H1 (cell line): ENCODE results near the gene FES. TPM values are rescaled to one million over a fixed set of nuclear protein-coding genes. Genes with fewer than 3 reads are reported as not detected.
A peak's percentile ranks its signal among the peaks of the same experiment; 100 is the strongest.

ENCODE experiments used
- BACH1 ChIP-seq: IDR thresholded peaks from 2 replicates; pipeline ENCODE4 v1.6.1; 2012; ENCODE audit warnings: low read length, improper control_type of control experiment
- CHD7 ChIP-seq: fragments of 300-600 bp; sonication (generic); IDR thresholded peaks from 2 replicates; pipeline ENCODE4 v1.7.1; 2012; ENCODE audit warnings: low read length, moderate library complexity, mild to moderate bottlenecking, inconsistent platforms; ENCODE audit not compliant: insufficient replicate concordance
- GTF2F1 ChIP-seq: IDR thresholded peaks from 2 replicates; pipeline ENCODE4 v1.6.1; 2012; ENCODE audit warnings: low read depth, low read length, improper control_type of control experiment, borderline replicate concordance
- JUND ChIP-seq: IDR thresholded peaks from 2 replicates; pipeline ENCODE4 v1.6.1; 2011; ENCODE audit warnings: mild to moderate bottlenecking, improper control_type of control experiment, low read length
- POLR2A ChIP-seq, 2 experiments: IDR thresholded peaks; 1 replicate in 1 of 2; 2 replicates in 1 of 2; pipeline ENCODE4 v1.6.1; 2011; ENCODE audit warnings: low read depth in 2 of 2, low read length in 2 of 2, mild to moderate bottlenecking in 2 of 2; ENCODE audit errors: control extremely low read depth in 1 of 2
- RFX5 ChIP-seq: IDR thresholded peaks from 2 replicates; pipeline ENCODE4 v1.6.1; 2011; ENCODE audit warnings: low read depth, low read length, improper control_type of control experiment, borderline replicate concordance
- RXRA ChIP-seq: IDR thresholded peaks from 2 replicates; pipeline ENCODE4 v1.6.1; 2011; ENCODE audit warnings: low read depth, mild to moderate bottlenecking, low read length, moderate library complexity; ENCODE audit not compliant: insufficient read depth
- SP2 ChIP-seq: IDR thresholded peaks from 2 replicates; pipeline ENCODE4 v1.6.1; 2012; ENCODE audit warnings: mild to moderate bottlenecking, low read length, inconsistent platforms
- TBP ChIP-seq: IDR thresholded peaks from 2 replicates; pipeline ENCODE4 v1.6.1; 2011; ENCODE audit warnings: low read depth, low read length, improper control_type of control experiment
- USF2 ChIP-seq: IDR thresholded peaks from 2 replicates; pipeline ENCODE4 v1.6.1; 2011; ENCODE audit warnings: low read length, improper control_type of control experiment
- polyA plus RNA-seq, 7 experiments: library from polyadenylated mRNA; depleted of rRNA in 3 of 7; stranded (reverse) in 5 of 7; unstranded in 2 of 7; fragments of >200 nt in 5 of 7; fragments of 200-250 nt in 2 of 7; gene quantifications; 1 replicate in 5 of 7; 2 replicates in 1 of 7; 4 replicates in 1 of 7; pipeline versions ENCODE4 v1.2.1 to v1.2.3, GENCODE V29; 2011 to 2013; ENCODE audit warnings: missing spikeins in 2 of 7, mixed read lengths in 2 of 7
- total RNA-seq: library from RNA; stranded (reverse); fragmentation: NEBNext Ultra II Directional; extraction: Animal tissue kit (Norgen Biotek cat#: 25700); gene quantifications from 2 replicates; pipeline ENCODE4 v1.2.1, GENCODE V29; 2021

FES gene
- total and polyA plus RNA-seq, 2 of the 8 experiments (the other 6 are each of a cell fraction or from before 2014, with no cell fraction given), result 8.5 to 8.6 TPM

GRCh38 chr15:90902040-90902839 lies 17.9 kb downstream of the FES start (continued):
- TF ChIP-seq CHD7 (no peak), TBP (peak; percentile 14; the same call in 1 of the 2 replicates), BACH1 (no peak), RFX5 (no peak), USF2 (no peak), RXRA (no peak), GTF2F1 (no peak), SP2 (no peak), JUND (no peak), POLR2A (IDR thresholded peaks at IDR 0.05; ENCODE audit: control extremely low read depth in 1 of 2, low read depth in 2 of 2, low read length in 2 of 2) (no peak)
